GM12878 (cell line): ENCODE measurements around the gene CCR2. TPM values are rescaled to one million over a fixed set of nuclear protein-coding genes. Genes with fewer than 3 reads are reported as not detected.

Experiments
- ATAC-seq: fragments of 200-7000 bp; cut with Tn5 transposase; 3 replicates; pipeline ENCODE4 v1.9.1; 2020; ENCODE audit warnings: mild to moderate bottlenecking, moderate library complexity
- BruUV-seq: library from RNA; stranded (reverse); fragments of 400-500 nt; replicated peaks from 2 replicates; lab custom pipeline; 2021; lab: Mats Ljungman, UMichigan
- CTCF ChIA-PET: fragments of 300-600 bp; sonication (Branson Sonifier 250); formaldehyde crosslinking; extraction: SDS; loops from one replicate; lab custom pipeline; 2021; ENCODE audit warnings: inconsistent platforms; lab: Yijun Ruan, JAX
- POLR2A ChIA-PET: fragments of 350-600 bp; formaldehyde crosslinking; extraction: SDS; loops from one replicate; lab custom pipeline; 2021; ENCODE audit warnings: inconsistent platforms; lab: Charles Lee
- RAD21 ChIA-PET: fragments of 300-600 bp; sonication (Branson Sonifier 250); formaldehyde crosslinking; loops from one replicate; lab custom pipeline; 2023; ENCODE audit warnings: antibody characterized with exemption; ENCODE audit not compliant: unreplicated experiment; lab: Charles Lee
- SMC1A ChIA-PET: fragments of 300-600 bp; sonication (Branson Sonifier 250); formaldehyde crosslinking; loops from one replicate; lab custom pipeline; 2023; ENCODE audit not compliant: unreplicated experiment, uncharacterized antibody; lab: Charles Lee
- DNase-seq: peaks from one replicate; pipeline ENCODE4 v3.0.0-alpha.2; 2011; ENCODE audit warnings: low read depth, low spot score
- FAIRE-seq: peaks from 3 replicates; lab custom pipeline; 2011; peaks lifted over from hg19 to GRCh38; lab: Jason Lieb, UNC
- H2AFZ ChIP-seq: 2 replicates; pipeline ENCODE4 v1.6.0; 2011; ENCODE audit warnings: low read depth, low read length, control low read depth; ENCODE audit not compliant: control insufficient read depth
- H3K27ac ChIP-seq: 2 replicates; pipeline ENCODE4 v1.5.1; 2011; ENCODE audit warnings: control low read depth; ENCODE audit not compliant: control insufficient read depth, insufficient read depth
- H3K27me3 ChIP-seq, 2 experiments: replicated peaks in 1 of 2; 2 replicates each; pipeline versions ENCODE4 v1.6.0 to v1.6.1; 2011; ENCODE audit warnings: low read length in 1 of 2; ENCODE audit not compliant: control insufficient read depth in 2 of 2, insufficient read depth in 2 of 2
- H3K36me3 ChIP-seq, 2 experiments: 2 replicates each; pipeline ENCODE4 v1.5.1; 2011; ENCODE audit warnings: low read length in 1 of 2; ENCODE audit not compliant: control insufficient read depth in 2 of 2, insufficient read depth in 2 of 2
- H3K4me1 ChIP-seq: 2 replicates; pipeline ENCODE4 v1.6.1; 2011; ENCODE audit warnings: mild to moderate bottlenecking, low read length, moderate library complexity, mixed read lengths; ENCODE audit not compliant: control insufficient read depth, insufficient read depth
- H3K4me2 ChIP-seq: 2 replicates; pipeline ENCODE4 v1.6.0; 2011; ENCODE audit warnings: control low read depth; ENCODE audit not compliant: control insufficient read depth, insufficient read depth
- H3K4me3 ChIP-seq: fragments of 200-600 bp; sonication (generic); 2 replicates; pipeline ENCODE4 v1.5.1; 2016
- H3K79me2 ChIP-seq: 2 replicates; pipeline ENCODE4 v1.6.0; 2011; ENCODE audit warnings: low read length; ENCODE audit not compliant: control insufficient read depth, insufficient read depth
- H3K9ac ChIP-seq: 2 replicates; pipeline ENCODE4 v1.8.0; 2011; ENCODE audit warnings: low read length, control low read depth, mixed read lengths; ENCODE audit not compliant: control insufficient read depth, insufficient read depth
- H3K9me3 ChIP-seq: replicated peaks from 3 replicates; pipeline ENCODE4 v1.5.1; 2011; ENCODE audit warnings: mild to moderate bottlenecking, low read length; ENCODE audit not compliant: control insufficient read depth, insufficient read depth
- H4K20me1 ChIP-seq: 2 replicates; pipeline ENCODE4 v1.6.0; 2011; ENCODE audit not compliant: control insufficient read depth, insufficient read depth
- CTCF ChIP-seq, 3 experiments: IDR thresholded peaks in 2 of 3; conservative IDR thresholded peaks in 1 of 3; 2 replicates each; pipeline ENCODE4 v1.5.1; 2011; ENCODE audit warnings: low read depth in 3 of 3, low read length in 3 of 3, mild to moderate bottlenecking in 3 of 3, control low read depth in 2 of 3, moderate library complexity in 2 of 3, inconsistent platforms in 1 of 3, mixed read lengths in 1 of 3; ENCODE audit not compliant: control insufficient read depth in 2 of 3, insufficient read depth in 1 of 3; ENCODE audit errors: extremely low read depth in 1 of 3
- E4F1 ChIP-seq: fragments of 450-650 bp; IDR thresholded peaks from 2 replicates; pipeline ENCODE4 v1.6.1; 2018; ENCODE audit warnings: borderline replicate concordance, mild to moderate bottlenecking; ENCODE audit not compliant: partially characterized antibody
- HDAC2 ChIP-seq: fragments of 200-600 bp; sonication (generic); IDR thresholded peaks from 2 replicates; pipeline ENCODE4 v1.6.1; 2017
- MTA2 ChIP-seq: fragments of 450-650 bp; IDR thresholded peaks from 2 replicates; pipeline ENCODE4 v1.6.1; 2016; ENCODE audit warnings: low read depth, mild to moderate bottlenecking, moderate library complexity
- MYB ChIP-seq: fragments of 150-350 bp; IDR thresholded peaks from 2 replicates; pipeline ENCODE4 v1.6.1; 2014; ENCODE audit warnings: mild to moderate bottlenecking, low read depth, low read length, borderline replicate concordance
- RAD21 ChIP-seq: IDR thresholded peaks from 2 replicates; pipeline ENCODE4 v1.6.1; 2011; ENCODE audit warnings: mild to moderate bottlenecking, low read depth, low read length, moderate library complexity; ENCODE audit not compliant: insufficient read depth
- SMC3 ChIP-seq: IDR thresholded peaks from 2 replicates; pipeline ENCODE4 v1.6.1; 2011; ENCODE audit warnings: low read length, improper control_type of control experiment, borderline replicate concordance
- STAT3 ChIP-seq: IDR thresholded peaks from 2 replicates; pipeline ENCODE4 v1.6.1; 2011; ENCODE audit warnings: low read depth, low read length, improper control_type of control experiment
- YY1 ChIP-seq: IDR thresholded peaks from 2 replicates; pipeline ENCODE4 v1.6.1; 2011; ENCODE audit warnings: low read depth, mild to moderate bottlenecking, low read length
- WGBS: methylation state at CpG from one replicate; pipeline ENCODE4 v1.1.6; 2016; ENCODE audit warnings: low lambda C conversion rate; ENCODE audit not compliant: insufficient replicate concordance, insufficient coverage; ENCODE audit errors: missing lambda C conversion rate; 5-methylcytosine and 5-hydroxymethylcytosine counted together
- in situ Hi-C: fragments of 300-500 bp; cut with MboI; formaldehyde crosslinking; loops from 9 replicates; pipeline ENCODE4 v1.14.3; 2018; ENCODE audit warnings: mixed read lengths
- intact Hi-C: fragments of 100-400 bp; cut with micrococcal nuclease; formaldehyde crosslinking; loops from one replicate; pipeline ENCODE4 v1.14.2; 2022; ENCODE audit not compliant: unreplicated experiment
- polyA plus RNA-seq, 11 experiments: library from polyadenylated mRNA; depleted of rRNA in 4 of 11; unstranded in 6 of 11; stranded (reverse) in 5 of 11; fragments of >200 nt; fragmentation: Nextera tagmentation in 4 of 11; fragmentation: Illumina TruSeq in 1 of 11; extraction: Ambion mirVana in 4 of 11; extraction: Trizol in 1 of 11; gene quantifications; 1 replicate in 1 of 11; 2 replicates in 10 of 11; pipeline versions ENCODE4 v1.2.1 to v1.2.3, GENCODE V29; 2011 to 2016; ENCODE audit warnings: inconsistent platforms in 2 of 11, missing spikeins in 2 of 11, low read depth in 1 of 11
- total RNA-seq, 4 experiments: library from RNA; depleted of rRNA in 3 of 4; stranded (reverse); fragments of >200 nt in 3 of 4; fragmentation: Illumina TruSeq in 1 of 4; extraction: Trizol in 1 of 4; gene quantifications; 2 replicates each; pipeline versions ENCODE4 v1.2.1 to v1.2.3, GENCODE V29; 2013 to 2021

The CCR2 gene
- total and polyA plus RNA-seq, 10 of the 15 experiments (the other 5 are each of a cell fraction or from before 2014, with no cell fraction given), result 1.9 to 4.7 (median 3.5) TPM; not detected in 1

GRCh38 chr3:46371519-46372340, 17.8 kb downstream of the CCR2 start (continued):
- TF ChIP-seq E4F1 (no peak), HDAC2 (no peak), MTA2 (no peak), YY1 (no peak)

- BruUV-seq, result no TSS peak
- H4K20me1 ChIP-seq, result no peaks in the 10 kb centered on the region
- H3K79me2 ChIP-seq, result no peaks in the 10 kb centered on the region
- H3K4me2 ChIP-seq, result no peak overlapping the region
- DNase-seq (no peak), ATAC-seq (peak; percentile 21; the same call in 1 of the 3 replicates), FAIRE-seq (peak; percentile 52)
- no peak overlapping the region for H3K9ac ChIP-seq
- H3K27me3 ChIP-seq, result peaks cover 0 to 3% of the 10 kb centered on the region in 2 experiments; a peak in 2 of 4 replicates
- no peak for TF ChIP-seq STAT3
- no peak for TF ChIP-seq MYB
- peak; percentile 68 to 76 (median 70) for TF ChIP-seq CTCF (IDR thresholded peaks at IDR 0.05 in 2 of 3, conservative IDR thresholded peaks at IDR 0.05 in 1 of 3; ENCODE audit: control insufficient read depth in 2 of 3, extremely low read depth in 1 of 3, insufficient read depth in 1 of 3, low read depth in 3 of 3, low read length in 3 of 3)
- TF ChIP-seq SMC3, result peak; percentile 69
- peak; percentile 92 for TF ChIP-seq RAD21
- H3K9me3 ChIP-seq, result no peaks in the 10 kb centered on the region
- no peak overlapping the region for H2AFZ ChIP-seq
- no peak overlapping the region for H3K4me3 ChIP-seq
- ChIA-PET SMC1A (interaction anchor here (0.6 to 15.8 kb wide), 19 partner anchors 11 to 434 kb away, joined by 3 to 581 read pairs (median 7); partner anchors contain the start of genes CCR1 and CCR2), POLR2A (interaction anchor here (1.0 to 4.0 kb wide), 4 partner anchors 23 to 165 kb away, joined by 3 to 16 read pairs (median 4); partner anchors contain the start of gene CCR1), RAD21 (interaction anchor here (0.8 to 13.5 kb wide), 17 partner anchors 9 to 612 kb away, joined by 3 to 421 read pairs (median 4); partner anchors contain the start of genes CCR1 and CCR2), CTCF (interaction anchor here (0.6 to 21.1 kb wide), 22 partner anchors 8 to 436 kb away, joined by 3 to 714 read pairs (median 5); partner anchors contain the start of gene CCR1)
- no peak overlapping the region for H3K27ac ChIP-seq
- intact Hi-C loops (loop anchor here (1.0 to 10.0 kb wide), 4 partner anchors 96 to 284 kb away; no protein-coding TSS in a partner anchor), in situ Hi-C loops (loop anchor here (5.0 to 10.0 kb wide), 4 partner anchors 160 to 608 kb away; no protein-coding TSS in a partner anchor)
- 56% methylated on average over 9 of the region's 9 CpGs for WGBS
- H3K36me3 ChIP-seq, result no peaks in the 10 kb centered on the region
- peaks cover 14% of the 10 kb centered on the region for H3K4me1 ChIP-seq
Measured at GRCh38 chr3:46372492-46373359, 18.8 kb downstream of the CCR2 start.
